HG03139 (cell line): Measurements from ENCODE around the gene PTPRM.

Experiments used
- ATAC-seq: cut with Tn5 transposase; IDR thresholded peaks from one replicate; pipeline ENCODE4 v1.9.1; 2021; ENCODE audit not compliant: unreplicated experiment

PTPRM gene

DNA sequence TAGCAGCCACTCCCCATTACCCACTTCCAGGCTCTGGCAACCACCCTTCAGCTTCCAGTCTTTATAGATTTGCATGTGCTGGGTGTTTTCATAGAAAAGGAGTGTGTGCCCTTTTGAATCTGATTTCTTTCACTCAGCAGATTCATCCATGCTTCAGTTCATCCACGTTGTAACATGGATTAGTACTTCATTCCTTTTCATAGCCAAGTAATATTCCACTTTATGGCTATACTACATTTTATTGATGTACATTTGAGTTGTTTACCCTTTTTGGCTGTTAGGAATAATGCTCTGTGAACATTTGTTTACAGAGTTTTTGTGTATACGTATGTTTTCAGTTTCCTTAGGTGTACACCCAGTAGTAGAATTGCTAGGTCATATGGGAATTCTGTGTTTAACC, 836.6 kb downstream of the PTPRM start:
- no peak for ATAC-seq

DNA sequence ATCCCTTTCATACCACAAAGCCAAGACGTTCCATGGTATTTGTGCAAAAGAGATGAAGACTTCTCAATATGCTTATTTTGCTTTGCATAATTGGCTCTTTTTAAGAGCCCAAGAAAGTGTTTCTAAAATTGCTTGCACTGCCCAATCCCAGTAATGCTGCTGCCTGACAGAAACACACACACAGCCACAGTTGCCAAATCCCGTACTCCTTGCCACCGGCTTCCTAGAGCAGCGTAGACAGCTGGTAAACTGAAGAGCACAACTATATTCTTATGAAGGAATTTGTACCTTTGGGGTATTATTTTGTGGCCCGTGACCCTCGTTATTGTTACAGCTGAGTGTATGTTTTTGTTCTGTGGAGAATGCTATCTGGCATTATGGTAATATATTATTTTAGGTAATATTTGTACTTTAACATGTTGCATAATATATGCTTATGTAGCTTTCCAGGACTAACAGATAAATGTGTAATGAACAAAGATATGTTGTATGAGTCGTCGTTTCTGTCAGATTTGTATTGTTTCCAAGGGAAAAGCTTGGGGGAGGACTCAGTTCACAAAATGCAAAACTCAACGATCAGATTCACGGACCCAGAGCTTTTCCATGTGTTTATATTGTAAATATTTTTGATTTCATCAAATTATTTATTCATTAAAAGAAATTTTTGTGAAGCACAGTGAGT, 839.2 kb downstream of the PTPRM start:
- no peak for ATAC-seq

DNA sequence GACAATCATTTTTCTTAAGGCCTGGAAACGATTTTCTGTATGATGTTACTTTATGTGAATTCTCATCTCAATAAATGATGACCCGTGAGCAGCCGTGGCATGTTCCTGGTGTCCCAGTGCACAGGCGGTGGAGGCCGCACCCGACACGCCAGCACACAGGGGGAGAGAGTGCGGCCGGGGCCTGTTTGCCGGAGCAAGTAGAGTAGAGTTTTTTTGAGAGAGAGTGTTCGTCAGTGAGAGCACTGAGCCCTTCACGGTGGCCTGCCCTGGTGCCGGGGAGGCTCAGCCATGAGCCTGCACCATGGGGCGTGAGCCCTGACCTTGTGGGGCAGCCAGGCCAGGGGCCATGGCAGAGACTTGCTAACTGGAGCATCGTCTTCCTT, 839.7 kb downstream of the PTPRM start:
- no peak for ATAC-seq

DNA sequence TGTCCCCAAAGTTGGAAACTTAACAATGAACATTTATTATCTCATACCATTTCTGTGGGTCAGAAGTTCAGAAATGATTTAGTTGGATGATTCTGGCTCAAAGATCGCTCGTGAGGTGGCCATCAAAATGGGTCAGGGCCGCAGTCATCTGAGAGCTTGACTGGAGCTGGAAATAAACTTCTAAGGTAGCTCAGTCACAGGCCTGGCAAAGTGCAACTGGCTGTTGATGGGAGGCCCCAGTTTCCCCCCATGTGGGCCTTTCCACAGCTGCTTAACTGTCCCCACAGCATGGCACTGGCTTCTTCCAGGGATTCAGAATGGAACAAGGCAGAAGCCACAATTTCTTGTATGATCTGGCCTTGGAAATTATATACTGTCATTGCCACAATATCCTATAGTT, 842.0 kb downstream of the PTPRM start:
- ATAC-seq, result no peak

DNA sequence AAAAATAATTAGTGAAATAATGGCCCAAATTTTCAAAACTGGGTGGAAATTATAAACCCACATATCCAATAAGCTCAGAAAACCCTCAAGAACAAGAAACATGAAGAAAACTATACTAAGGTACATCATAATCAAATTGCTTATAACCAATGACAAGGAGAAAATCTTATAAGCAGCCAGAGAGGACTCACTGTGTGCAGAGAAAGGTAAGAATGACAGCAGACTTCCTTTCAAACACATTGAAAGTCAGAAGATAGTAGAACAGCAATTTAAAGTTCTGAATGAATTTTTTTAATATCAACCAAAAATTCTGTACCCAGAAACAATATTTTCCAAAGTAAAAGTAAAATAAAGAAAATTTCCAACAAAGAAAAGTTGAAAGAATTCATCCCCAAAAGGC, 844.4 kb downstream of the PTPRM start:
- ATAC-seq, result no peak

DNA sequence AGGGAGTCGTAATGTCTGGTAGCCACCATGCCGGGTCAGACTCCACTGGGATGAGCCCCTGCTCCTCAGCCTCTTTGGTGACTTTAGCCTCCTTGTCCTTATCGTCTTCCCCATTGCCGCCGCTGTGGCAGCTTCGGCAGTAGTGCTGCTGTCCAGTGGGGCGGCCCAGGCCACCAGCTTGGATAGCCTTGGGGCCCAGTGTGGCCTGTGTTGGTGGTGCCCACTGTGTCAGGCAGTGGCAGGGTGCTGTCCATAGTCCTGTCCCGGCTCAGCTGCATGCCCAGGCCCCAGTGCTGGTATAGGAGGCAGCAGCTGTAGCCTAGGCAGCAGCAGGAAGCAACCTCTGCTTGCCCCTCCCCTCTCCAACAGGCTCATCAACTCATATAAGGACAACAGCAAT, 845.0 kb downstream of the PTPRM start:
- ATAC-seq, result no peak

DNA sequence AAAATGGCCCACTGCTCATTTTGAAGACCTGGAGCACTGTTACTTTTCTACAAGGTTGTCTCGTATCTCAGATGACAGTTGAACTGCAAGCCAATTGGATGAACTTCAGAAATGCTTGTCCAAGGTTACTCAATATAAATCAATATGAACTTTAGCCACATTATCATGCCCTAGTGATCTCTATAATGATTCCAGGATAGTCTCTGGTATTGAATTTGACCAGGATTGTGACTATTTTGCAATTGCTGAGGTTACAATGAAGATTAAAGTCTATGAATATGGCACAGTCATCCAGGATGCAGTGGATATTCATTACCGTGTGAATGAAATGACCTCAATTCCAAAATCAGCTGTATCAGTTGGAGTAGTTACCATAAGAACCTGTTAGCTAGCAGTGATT, 846.1 kb downstream of the PTPRM start:
- no peak for ATAC-seq

DNA sequence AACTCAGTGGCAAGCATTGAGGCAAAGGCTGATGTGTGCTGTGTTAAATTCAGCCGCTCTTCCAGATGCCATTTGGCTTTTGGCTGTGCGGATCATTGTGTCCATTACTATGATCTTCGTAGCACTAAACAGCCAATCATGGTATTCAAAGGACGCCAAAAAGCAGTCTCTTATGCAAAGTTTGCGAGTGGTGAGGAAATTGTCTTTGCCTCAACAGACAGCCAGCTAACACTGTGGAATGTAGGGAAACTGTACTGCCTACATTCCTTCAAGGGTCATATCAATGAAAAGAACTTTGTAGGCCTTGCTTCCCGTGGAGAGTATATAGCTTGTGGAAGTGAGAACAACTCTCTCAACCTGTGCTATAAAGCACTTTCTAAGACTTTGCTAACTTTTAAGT, 846.6 kb downstream of the PTPRM start:
- ATAC-seq, result no peak

DNA sequence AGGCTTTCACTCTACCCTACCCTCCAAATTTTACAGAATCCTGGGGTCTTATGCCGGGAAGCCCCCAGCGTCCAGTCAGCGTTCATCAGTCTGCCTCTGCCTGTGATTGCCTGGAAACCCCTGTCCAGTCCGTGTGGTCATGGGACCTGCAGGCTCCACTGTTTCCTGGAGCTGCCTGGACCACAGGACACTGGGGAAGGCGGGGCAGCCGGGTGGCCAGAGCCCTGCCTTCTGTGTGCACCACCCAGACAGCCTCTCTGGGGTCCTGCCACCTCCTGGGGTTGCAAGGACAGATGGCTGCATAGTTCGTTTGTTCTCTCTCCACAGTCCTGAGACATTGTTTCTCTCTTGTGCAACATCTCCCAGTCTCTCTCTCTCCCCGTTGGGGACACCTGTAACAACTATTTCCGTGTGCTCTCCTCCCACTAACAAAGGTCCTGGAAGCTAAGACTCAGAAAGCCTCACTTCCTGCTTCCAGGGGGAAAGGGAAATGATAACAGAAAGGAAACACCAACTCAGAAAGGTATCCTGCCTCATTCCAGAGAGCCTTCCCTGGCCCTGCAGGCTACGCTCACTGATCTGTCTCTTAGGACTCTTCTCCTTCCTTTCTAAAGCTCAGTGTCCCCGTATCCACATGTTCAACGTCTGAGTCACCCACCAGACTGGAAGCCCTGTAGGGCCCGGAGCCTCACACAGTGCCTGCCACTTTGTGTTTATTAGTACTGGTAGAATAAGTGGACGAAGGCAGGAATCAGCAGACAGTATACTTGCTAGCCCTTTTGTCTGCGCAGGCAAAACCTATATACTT, 849.3 kb downstream of the PTPRM start:
- ATAC-seq, result no peak

DNA sequence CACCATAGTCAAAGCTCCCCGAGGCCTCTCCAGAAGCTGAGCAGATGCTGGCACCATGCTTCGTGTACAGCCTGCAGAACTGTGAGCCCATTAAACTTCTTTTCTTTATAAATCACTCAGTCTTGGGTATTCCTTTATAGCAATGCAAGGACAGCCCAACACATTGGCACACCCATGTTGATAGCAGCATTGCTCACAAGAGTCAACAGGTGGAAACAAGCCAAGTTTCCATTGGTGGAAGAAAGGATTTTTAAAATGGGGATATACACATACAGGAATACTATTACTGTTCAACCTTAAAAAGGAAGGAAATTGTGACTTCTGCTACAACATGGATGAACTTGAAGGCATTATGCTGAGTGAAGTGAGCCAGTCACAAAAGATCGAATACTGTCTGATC, 855.3 kb downstream of the PTPRM start:
- no peak for ATAC-seq

DNA sequence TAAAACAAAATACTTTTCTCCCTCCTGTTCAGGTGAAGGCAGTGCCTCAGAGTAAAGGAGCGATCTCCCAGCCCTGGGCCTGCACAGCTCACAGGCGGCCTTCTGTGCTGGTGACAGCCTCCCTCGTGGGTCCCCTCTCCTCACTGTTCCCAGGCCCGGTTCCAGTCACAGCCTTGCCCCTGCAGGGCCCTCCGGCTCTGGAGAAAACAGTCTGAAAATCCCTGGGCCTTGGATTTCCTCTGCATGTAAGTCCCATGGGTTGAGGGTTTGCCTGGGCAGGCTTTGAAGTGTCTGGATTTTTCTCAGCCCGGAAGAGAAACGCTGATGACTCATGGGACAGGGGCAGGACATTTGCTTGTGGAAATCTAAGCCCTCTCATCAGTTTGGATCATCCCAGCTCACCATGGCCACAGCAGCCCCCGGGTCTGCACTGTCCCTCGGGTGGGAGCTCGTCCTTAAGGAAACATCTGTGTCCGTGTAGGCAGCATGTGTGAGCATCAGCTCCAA, 856.0 kb downstream of the PTPRM start:
- ATAC-seq, result no peak

DNA sequence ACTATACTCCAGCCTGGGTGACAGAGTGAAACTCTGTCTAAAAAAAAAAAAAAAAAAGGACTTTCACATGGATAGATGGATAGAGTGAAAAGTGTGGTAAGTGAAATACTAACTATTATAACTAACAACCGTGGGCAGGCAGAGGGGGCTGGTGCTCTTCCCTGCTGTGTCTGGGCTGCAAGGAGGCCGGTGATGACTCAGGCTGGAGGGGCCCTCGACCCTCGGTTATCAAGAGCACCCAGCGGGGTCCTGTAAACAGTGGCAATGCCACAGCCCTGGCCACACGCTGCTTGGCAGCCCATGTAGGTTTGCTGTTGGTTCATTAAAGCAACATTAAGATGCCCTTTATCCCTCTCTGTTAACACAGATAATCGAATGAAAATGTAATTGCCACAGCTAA, 857.4 kb downstream of the PTPRM start:
- no peak for ATAC-seq

DNA sequence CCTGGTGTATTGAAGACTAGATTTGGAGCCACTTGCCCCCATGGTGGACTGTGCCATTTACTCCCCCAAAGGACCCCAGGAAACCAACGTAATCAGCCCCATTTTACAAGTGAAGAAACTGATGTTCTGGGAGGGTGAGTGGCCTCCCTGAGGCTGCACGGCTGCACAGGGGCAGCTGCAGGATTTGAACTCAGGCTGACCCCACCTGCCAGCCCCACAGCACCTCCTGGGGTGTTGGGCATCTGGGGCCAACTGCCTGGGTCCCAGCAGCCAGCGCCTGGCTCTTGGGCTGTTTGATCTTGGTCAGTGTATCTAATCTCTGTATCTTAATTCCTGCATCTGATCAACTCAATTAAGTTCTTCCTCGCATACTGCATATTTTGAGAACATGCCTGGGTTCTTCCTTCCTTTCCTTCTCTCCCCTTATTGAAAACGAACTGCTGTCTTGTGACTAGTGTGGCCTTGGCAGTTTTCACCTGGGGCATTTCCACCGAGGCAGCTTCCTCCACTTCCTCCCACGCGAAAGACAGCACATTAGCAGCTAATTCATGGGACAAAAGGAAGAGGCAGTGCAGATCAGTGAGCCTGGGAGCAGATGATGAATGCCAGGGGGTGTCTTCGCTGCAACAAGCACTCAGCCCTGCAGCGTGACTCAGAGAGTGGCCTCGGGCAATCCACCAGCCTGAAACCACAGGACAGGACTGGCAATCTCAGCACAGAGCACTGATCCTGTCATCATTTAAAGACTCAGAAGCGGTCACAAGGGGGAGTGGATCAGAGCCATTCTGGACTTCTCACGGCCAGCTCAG, 858.0 kb downstream of the PTPRM start:
- ATAC-seq, result no peak

DNA sequence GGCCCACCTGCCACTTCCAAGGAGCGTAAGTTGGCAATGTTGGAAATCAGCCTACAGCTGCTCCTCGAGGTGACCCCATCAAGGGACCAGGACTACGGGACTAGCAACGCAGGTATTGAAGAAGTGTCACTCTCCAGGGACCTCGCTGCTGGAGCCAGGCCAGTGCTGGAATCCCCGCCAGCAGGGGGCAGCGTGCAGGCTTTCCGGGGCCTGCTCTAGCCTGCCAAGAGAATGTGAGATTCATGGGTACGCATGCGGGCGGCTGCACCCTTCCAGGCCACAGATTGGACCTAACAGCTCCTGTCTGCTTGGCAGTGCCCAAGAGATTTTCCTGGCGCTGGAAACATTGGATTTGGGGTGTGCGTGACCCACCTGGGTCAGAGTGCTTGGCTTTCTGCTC, 859.3 kb downstream of the PTPRM start:
- ATAC-seq, result no peak

DNA sequence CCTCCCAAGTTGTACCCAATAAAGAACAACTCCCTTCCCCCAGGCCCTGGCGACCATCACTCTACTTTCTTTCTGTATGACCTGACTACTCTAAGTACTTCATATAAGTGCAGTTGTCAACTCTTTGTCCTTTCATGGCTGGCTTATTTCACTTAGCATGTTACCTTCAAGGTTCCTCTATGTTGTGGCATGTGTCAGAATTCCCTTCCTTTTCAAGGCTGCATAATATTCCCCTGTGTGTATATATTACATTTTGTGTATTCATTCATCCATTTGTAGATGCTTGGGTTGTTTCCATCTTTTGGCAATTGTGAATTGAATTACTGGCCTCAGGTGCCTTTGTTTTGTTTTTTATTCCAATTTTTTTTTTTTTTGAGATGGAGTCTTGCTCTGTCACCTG, 860.2 kb downstream of the PTPRM start:
- no peak for ATAC-seq

DNA sequence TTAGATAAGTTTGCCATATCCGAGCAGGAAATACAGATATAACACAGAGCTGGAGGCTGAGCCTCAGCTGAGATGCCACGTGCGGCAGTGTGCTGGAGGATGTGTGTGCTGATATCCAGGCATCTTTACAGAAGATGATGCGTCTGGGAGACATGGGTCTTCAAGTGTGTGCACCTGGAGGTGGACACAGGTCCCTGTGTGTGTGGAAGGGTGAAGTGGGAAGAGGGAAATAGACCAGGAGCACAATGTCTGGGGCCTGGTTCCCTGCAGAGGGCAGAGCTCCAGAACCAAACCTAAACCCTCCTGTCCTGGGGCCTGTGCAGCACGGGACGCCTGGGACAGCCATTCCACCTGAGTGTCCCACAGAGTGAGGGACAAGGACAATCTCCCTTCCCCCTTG, 861.8 kb downstream of the PTPRM start:
- no peak for ATAC-seq

DNA sequence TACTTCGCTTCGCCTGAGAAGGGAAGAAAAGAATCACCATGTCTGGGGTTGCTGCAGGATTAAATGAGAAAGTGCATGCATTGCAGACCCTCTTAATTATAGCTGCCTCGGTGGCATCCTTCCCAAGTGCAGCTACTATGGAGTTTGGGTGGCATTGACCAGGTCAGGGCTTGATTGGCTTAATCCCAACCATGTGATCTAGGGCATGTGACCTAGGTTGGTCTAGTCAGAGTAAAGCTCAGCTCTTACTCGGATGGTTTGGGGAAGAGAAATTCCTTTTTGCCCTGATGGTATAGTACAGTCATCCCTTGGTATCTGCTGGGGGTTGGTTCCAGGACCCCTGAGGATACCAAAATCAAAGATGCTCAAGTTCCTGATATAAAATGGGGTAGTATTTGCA, 863.9 kb downstream of the PTPRM start:
- ATAC-seq, result no peak

DNA sequence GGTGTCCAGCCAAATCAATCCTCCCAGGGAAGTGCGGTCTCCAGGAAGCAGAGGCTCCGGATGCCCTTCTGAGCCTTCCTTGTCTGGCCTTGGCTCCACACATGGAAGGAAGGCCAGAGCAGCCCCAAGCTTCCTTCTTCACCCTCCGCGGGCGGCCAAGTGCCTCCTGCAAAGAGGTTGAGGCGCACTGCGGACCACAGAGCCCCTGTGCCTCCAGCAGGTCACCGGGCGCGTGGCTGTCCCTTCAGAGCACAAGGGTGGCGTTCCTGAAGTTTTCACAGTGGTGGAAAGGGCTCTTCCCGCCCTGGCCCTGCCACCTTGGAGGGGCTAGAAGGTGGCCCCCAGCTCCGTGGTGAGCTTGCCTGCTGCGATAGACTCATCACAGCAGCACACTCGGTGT, 866.2 kb downstream of the PTPRM start:
- ATAC-seq, result no peak

DNA sequence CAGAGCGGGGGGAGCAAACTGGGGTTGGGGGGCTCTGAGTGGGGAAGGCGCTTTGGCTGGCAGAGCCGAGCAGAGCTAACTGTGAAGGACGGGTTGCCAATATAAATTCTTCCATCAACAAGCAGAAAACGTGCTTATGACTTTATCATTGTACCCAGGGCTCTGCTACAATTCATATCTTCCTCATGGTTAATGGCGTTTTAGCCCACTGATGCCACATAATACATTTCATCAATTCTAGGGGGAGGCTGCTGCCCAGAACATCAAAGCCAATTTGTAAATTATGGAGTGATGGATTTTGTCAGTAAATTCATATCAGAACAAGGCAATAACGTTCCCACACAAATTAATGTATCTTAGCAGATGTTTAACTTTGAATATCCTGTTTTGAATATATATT, 866.7 kb downstream of the PTPRM start:
- ATAC-seq, result no peak

DNA sequence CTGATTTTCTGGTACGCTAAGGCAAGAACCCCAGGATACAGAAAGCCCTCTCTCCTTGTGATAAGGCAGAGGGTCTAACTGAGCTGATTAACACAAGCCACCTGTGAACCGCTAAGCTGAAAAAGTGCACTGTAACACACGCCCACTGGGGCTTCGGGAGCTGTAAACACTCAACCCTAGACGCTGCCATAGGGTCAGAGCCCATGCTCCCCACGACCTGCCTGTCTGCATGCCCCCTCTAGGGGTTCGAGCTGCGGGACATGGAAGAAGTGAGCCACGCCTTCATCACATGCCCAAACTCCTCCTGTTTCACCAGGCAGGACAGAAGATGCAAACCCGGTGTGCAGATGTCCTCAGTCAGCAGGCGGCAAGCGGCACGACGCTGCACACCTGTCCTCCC, 868.3 kb downstream of the PTPRM start:
- no peak for ATAC-seq

DNA sequence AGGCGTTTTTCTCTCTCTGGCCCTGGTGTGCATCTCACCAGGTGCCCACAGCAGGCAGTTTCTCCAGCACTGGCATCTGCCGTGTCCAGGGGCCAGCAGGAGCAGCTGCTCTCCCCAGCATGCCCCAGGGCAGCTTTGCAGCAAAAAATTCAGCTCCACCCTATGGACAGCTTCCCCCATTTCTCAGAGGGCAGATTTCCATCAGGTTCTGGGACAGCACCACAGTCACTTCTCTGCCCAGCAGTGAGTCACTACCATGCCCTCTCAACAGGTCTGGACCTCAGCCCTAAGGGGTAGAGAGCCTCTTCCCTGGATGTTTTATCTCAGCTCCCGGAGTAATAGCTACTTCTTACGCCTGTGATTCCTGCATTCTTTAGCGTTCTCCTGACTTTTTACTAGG, 871.9 kb downstream of the PTPRM start:
- no peak for ATAC-seq

DNA sequence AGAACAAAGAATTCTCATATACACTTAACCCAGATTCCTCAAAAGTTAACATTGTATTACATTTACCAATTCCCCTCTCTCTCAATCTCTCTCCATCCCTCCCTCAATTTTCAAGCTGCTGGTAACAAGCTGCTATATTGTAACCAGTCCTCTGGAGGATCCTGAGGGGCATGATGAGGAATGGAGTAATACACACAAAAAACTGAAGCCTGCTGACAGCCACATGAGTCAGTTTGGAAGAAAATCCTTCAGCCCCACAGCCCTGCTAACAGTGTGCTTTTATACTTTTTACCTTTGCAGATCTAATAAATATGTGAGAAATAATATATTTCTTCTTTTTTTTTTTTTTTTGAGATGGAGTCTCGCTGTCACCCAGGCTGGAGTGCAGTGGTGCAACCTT, 876.4 kb downstream of the PTPRM start:
- no peak for ATAC-seq
